ENCODE data around the gene MANF. TPM values are rescaled to one million over a fixed set of nuclear protein-coding genes. Genes with fewer than 3 reads are reported as not detected.
"Not testable (repeated sequence)": the region's sequence is repeated elsewhere in the genome, so short reads cannot be mapped to it uniquely, and the experiment has no call there.

The MANF gene
- total RNA-seq, 1 experiment from 2014 or later = 271 TPM

DNA sequence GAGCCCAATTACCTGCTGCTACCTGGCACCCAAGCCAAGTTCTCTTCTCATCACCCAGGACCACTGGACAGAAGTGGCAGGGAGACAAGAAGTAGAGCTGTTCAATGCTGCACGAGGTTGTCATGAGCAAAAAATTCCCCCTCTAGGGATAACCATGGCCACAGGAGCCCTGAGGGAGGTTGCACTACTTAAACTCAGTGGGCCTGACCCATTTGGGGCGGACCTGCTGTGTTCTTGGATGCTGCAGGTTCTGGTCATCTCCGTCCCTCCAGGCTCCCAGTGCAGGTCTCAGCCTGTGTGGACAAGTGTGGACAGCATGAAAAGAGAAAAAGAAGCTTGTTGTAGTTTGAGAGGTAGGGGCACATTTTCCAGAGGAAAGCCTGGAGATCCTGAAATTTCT lies 26.1 kb upstream of the MANF start:
- intact Hi-C loops (cut with micrococcal nuclease) = no loop called here
- TF ChIP-seq, protein P1, sequence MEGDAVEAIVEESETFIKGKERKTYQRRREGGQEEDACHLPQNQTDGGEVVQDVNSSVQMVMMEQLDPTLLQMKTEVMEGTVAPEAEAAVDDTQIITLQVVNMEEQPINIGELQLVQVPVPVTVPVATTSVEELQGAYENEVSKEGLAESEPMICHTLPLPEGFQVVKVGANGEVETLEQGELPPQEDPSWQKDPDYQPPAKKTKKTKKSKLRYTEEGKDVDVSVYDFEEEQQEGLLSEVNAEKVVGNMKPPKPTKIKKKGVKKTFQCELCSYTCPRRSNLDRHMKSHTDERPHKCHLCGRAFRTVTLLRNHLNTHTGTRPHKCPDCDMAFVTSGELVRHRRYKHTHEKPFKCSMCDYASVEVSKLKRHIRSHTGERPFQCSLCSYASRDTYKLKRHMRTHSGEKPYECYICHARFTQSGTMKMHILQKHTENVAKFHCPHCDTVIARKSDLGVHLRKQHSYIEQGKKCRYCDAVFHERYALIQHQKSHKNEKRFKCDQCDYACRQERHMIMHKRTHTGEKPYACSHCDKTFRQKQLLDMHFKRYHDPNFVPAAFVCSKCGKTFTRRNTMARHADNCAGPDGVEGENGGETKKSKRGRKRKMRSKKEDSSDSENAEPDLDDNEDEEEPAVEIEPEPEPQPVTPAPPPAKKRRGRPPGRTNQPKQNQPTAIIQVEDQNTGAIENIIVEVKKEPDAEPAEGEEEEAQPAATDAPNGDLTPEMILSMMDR (IDR thresholded peaks at IDR 0.05; ENCODE audit: unreplicated experiment) = no peak
- POLR2A ChIA-PET = interaction anchor here (0.6 kb wide), 1 partner anchor 78 kb away, joined by 3 read pairs; no protein-coding TSS in a partner anchor
- CTCF ChIA-PET = interaction anchor here (0.7 to 3.7 kb wide), 6 partner anchors 10 to 744 kb away, joined by 3 to 18 read pairs (median 4); no protein-coding TSS in a partner anchor
- Mint-ChIP-seq H3K4me1 (ENCODE audit: insufficient read depth, unreplicated experiment) (no peaks in the 10 kb centered on the region), H3K36me3 (ENCODE audit: insufficient read depth, unreplicated experiment) (no peaks in the 10 kb centered on the region), H3K27ac (ENCODE audit: low read depth, unreplicated experiment) (no peak overlapping the region), H3K4me3 (ENCODE audit: unreplicated experiment) (no peak overlapping the region), H3K9me3 (ENCODE audit: unreplicated experiment) (no peaks in the 10 kb centered on the region), H3K27me3 (ENCODE audit: insufficient read depth, unreplicated experiment) (no peaks in the 10 kb centered on the region)
- no TSS peak for BruUV-seq (replicated peaks)
- no peak for DNase-seq (ENCODE audit: unreplicated experiment)

DNA sequence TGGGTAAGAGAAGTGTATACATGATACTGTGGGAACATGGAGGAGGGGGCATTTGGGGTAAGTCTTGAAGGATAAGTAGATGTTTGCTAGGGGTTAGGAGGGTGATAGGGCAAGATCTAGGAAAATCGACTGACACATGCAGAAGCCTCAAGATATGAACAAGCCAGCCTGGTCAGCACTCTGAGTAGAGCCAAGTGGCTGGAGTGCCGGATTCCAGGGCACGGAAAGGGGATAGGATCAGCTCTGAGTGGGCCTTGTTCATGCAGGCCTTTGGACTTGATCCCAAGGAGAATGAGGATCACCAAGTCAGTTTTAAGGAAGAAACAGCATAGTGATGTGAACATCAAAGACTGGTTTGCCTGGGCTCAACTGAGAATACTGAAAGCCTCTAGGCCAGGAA lies 24.3 kb upstream of the MANF start:
- TF ChIP-seq, protein P1 (IDR thresholded peaks at IDR 0.05; ENCODE audit: unreplicated experiment) = no peak
- intact Hi-C loops (cut with micrococcal nuclease) = no loop called here
- no peak for DNase-seq (ENCODE audit: unreplicated experiment)
- Mint-ChIP-seq H3K9me3 (ENCODE audit: unreplicated experiment) (no peaks in the 10 kb centered on the region), H3K36me3 (ENCODE audit: insufficient read depth, unreplicated experiment) (no peaks in the 10 kb centered on the region), H3K27ac (ENCODE audit: low read depth, unreplicated experiment) (no peak overlapping the region), H3K27me3 (ENCODE audit: insufficient read depth, unreplicated experiment) (no peaks in the 10 kb centered on the region), H3K4me1 (ENCODE audit: insufficient read depth, unreplicated experiment) (no peaks in the 10 kb centered on the region), H3K4me3 (ENCODE audit: unreplicated experiment) (no peak overlapping the region)
- no TSS peak for BruUV-seq (replicated peaks)
- ChIA-PET POLR2A (no interaction called here), CTCF (interaction anchor here (0.6 to 3.7 kb wide), 5 partner anchors 9 to 818 kb away, joined by 3 to 18 read pairs (median 4); no protein-coding TSS in a partner anchor)

DNA sequence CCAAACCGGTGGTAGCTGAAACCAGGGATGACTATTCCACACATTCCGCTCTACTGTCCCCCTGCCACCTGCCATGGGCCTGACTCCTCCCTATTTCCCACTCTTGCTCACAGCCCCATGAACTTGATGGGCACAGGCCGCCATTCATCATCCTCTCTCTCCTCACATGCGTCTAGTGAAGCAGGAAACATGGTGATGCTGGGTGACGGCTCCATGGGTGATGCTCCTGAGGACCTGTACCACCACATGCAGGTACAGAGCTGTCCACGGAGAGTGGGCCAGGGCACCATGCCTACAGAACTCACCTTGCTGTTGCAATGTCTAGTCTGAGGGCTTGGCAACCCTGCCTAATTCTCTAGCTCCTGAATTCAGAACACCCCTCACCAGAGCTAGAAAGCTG lies 23.3 kb upstream of the MANF start:
- no peak overlapping the region for H3K4me3 Mint-ChIP-seq (ENCODE audit: unreplicated experiment)
- no peaks in the 10 kb centered on the region for H3K4me1 Mint-ChIP-seq (ENCODE audit: insufficient read depth, unreplicated experiment)
- H3K36me3 Mint-ChIP-seq (ENCODE audit: insufficient read depth, unreplicated experiment) = no peaks in the 10 kb centered on the region
- BruUV-seq (replicated peaks) = no TSS peak
- ChIA-PET POLR2A (interaction anchor here (0.5 kb wide), 1 partner anchor 22 kb away, joined by 3 read pairs; no protein-coding TSS in a partner anchor), CTCF (interaction anchor here (0.6 to 3.7 kb wide), 4 partner anchors 10 to 747 kb away, joined by 4 to 18 read pairs (median 5); no protein-coding TSS in a partner anchor)
- intact Hi-C loops (cut with micrococcal nuclease) = no loop called here
- H3K9me3 Mint-ChIP-seq (ENCODE audit: unreplicated experiment) = no peaks in the 10 kb centered on the region
- no peak for DNase-seq (ENCODE audit: unreplicated experiment)
- no peak overlapping the region for H3K27ac Mint-ChIP-seq (ENCODE audit: low read depth, unreplicated experiment)
- no peaks in the 10 kb centered on the region for H3K27me3 Mint-ChIP-seq (ENCODE audit: insufficient read depth, unreplicated experiment)
- TF ChIP-seq, protein P1 (IDR thresholded peaks at IDR 0.05; ENCODE audit: unreplicated experiment) = no peak

DNA sequence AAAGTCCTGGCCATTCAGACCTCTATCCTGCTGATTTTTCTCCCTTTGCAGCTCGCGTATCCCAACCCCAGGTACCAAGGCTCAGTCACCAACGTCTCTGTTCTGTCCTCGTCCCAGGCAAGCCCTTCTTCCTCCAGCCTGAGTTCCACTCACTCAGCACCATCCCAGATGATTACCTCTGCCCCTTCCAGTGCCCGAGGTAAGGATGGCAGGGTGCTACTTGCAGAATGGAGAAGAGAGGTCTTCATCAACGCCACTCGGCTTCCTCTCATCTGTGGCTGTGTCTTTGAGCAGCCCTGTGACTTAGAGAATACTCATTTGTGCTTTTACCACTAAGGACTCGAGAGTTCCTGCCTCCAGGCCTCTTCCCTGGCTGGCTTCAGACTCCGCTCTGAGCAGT lies 22.6 kb upstream of the MANF start:
- intact Hi-C loops (cut with micrococcal nuclease) = no loop called here
- ChIA-PET CTCF (interaction anchor here (0.6 to 1.4 kb wide), 2 partner anchors 95 to 262 kb away, joined by 4 to 6 read pairs; no protein-coding TSS in a partner anchor), POLR2A (no interaction called here)
- no peak for DNase-seq (ENCODE audit: unreplicated experiment)
- Mint-ChIP-seq H3K27ac (ENCODE audit: low read depth, unreplicated experiment) (no peak overlapping the region), H3K9me3 (ENCODE audit: unreplicated experiment) (no peaks in the 10 kb centered on the region), H3K27me3 (ENCODE audit: insufficient read depth, unreplicated experiment) (no peaks in the 10 kb centered on the region), H3K36me3 (ENCODE audit: insufficient read depth, unreplicated experiment) (no peaks in the 10 kb centered on the region), H3K4me1 (ENCODE audit: insufficient read depth, unreplicated experiment) (no peaks in the 10 kb centered on the region), H3K4me3 (ENCODE audit: unreplicated experiment) (no peak overlapping the region)
- TF ChIP-seq, protein P1 (IDR thresholded peaks at IDR 0.05; ENCODE audit: unreplicated experiment) = no peak
- BruUV-seq (replicated peaks) = no TSS peak

DNA sequence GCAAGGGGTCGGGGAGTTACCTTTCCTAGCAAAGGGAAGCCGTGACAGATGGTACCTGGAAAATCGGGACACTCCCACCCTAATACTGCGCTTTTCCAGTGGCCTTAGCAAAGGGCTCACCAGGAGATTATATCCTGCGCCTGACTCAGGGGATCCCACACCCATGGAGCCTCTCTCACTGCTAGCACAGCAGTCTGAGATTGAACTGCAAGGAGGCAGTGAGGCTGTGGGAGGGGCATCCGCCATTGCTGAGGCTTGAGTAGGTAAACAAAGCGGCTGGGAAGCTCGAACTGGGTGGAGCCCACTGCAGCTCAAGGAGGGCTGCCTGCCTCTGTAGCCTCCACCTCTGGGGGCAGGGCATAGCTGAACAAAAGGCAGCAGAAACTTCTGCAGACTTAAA lies 16.8 kb upstream of the MANF start:
- H3K4me3 Mint-ChIP-seq (ENCODE audit: unreplicated experiment); DNase-seq (ENCODE audit: unreplicated experiment); POLR2A ChIA-PET; H3K36me3 Mint-ChIP-seq (ENCODE audit: insufficient read depth, unreplicated experiment); intact Hi-C loops (cut with micrococcal nuclease); H3K9me3 Mint-ChIP-seq (ENCODE audit: unreplicated experiment); H3K4me1 Mint-ChIP-seq (ENCODE audit: insufficient read depth, unreplicated experiment); BruUV-seq (replicated peaks); H3K27me3 Mint-ChIP-seq (ENCODE audit: insufficient read depth, unreplicated experiment); H3K27ac Mint-ChIP-seq (ENCODE audit: low read depth, unreplicated experiment): not testable (repeated sequence)
- CTCF ChIA-PET = interaction anchor here (0.5 to 14.1 kb wide), 5 partner anchors 9 to 396 kb away, joined by 3 to 170 read pairs (median 5); no protein-coding TSS in a partner anchor
